ENCODE results near the gene SLC26A9.

SLC26A9 gene

DNA sequence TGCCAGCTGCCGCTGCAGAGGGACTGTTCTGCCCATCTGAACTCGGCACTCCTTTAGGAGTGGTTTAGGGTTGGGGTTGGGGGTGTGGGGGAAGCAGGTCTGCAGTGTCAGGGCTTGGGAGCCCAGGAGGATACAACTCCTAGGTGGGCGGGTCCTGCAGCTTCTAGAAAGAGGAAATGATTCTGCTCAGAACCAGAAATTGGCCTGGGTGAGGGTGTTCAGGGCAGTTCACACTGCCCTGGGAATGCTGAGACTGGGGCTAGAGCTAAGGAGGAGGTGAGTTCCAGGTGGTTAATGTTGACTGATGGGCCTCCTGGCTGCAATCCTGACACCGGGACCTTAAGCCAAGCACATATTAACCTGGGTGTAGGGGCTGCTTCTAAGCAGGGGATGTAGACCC is 4.8 kb upstream of the SLC26A9 start:
- DNase-seq, result no peak

GRCh38 chr1:205947024-205947423 is 3.8 kb upstream of the SLC26A9 start:
- DNase-seq, result no peak

- DNase-seq, result no peak
These were observed 1.8 kb upstream of the SLC26A9 start for GRCh38 chr1:205945069-205945468.

- no peak for DNase-seq
These were observed 1.3 kb upstream of the SLC26A9 start for GRCh38 chr1:205944525-205944924.

DNA sequence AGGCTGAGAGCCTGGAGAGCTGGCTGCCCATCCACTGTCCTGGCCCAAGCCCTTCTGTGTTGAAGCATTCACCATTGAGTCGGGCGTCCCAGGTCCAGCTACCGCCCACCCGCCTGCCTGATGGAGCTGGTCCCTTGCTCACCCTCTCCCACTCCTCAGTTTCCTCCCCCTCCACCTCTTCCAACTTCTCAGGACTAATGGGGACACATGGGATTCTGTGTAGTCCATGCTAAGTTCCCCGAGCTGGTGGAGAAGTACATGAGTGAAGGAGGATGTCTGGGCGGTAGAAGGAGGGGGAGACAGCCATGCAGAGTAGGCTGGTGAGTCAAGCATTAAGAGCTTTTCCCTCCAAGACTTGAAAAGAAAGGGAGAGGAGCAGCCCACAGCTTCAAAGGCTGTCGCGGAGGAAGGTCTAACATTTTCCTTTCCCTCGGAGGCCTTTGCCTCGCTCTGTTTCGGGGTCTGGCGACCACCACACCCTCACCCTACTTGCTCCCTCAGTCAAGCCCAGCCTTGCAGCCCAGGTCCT is 561 bp downstream of the SLC26A9 start:
- no peak for DNase-seq

GRCh38 chr1:205940710-205941109 is 2.5 kb downstream of the SLC26A9 start:
- DNase-seq, result no peak

DNA sequence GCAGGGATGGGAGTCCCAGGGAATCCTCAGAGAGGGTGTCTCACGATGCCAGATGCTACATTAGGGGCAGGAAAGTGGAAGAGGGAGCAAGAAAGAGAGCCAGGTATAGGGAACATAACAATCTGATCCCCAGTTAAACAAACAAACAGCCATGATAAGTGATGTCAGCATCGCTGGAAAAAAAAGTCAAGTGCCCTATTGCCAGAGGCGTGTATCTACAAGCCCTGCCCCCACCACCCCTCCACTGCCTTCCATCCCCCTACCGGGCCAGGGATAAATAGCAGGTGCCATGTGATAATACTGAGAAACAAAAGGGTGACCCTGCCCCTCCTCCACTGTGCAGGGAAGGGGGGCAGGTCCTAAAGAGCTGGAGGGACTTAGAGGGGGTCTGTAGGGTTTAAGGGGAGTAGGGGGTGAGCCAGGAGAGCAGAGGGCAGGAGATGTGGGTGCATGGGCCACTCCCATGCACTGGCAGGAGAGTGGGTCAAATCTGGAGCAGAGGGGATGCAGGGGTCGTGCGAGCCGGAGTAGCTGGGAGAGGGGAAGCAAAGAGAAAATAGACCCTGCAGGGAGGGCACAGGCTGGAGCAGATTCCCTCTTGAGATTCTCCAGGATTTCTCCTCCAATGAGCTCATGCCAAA is 3.4 kb downstream of the SLC26A9 start:
- DNase-seq, result no peak

DNA sequence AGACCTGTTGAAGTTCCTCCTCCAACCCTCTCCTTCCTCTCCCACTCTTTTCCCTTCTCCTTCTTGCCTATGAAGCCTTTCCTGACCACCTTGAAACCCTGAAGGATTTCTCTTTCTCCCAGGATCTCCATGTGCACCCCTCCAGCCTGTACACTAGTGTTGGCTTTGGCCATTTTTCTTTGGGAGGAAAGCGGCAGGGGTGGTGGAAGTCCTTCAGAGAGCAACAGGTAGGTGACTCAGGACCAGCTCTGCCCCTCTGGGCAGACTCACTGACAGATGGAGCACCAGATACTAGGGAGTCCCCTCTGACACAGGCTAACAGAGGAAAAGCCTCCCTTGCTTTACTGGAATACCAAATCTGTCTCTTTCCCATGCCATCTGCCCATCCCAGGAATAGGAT is 4.6 kb downstream of the SLC26A9 start:
- no peak for DNase-seq

DNA sequence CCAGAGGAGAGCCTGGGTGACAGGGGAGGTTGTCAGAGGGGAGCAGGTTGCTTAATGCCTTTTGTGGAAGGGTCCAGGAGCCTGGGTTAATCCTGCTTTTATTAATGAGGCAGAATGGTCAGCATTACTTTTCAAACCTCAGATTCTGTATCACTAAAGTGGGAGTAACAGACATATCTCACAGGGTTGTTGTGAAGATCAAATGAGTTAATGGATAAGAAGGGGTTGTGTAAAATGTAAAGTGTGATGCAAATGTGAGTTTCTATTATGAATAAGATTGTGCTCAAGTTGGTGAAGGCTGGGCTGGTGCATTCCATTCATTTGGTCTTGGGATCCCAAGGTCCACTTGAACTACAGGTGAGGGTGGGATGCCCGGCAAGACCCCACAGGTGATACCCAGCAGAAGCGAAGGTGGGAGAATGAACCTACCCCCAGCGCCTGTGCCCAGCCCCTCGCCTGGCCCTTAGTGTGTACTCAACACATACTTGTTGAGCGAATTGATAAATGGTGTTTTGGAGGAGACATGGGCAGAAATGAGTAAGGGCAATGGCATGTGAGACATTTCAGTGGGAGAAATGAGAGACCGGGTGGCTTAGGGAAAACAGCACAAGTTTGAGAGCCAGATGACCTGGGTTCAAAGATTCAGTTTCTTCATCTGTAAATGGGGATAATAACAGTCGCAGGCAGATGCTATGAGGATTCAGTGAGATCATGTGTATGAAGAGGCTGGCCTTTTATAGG is 6.2 kb downstream of the SLC26A9 start:
- no peak for DNase-seq

DNA sequence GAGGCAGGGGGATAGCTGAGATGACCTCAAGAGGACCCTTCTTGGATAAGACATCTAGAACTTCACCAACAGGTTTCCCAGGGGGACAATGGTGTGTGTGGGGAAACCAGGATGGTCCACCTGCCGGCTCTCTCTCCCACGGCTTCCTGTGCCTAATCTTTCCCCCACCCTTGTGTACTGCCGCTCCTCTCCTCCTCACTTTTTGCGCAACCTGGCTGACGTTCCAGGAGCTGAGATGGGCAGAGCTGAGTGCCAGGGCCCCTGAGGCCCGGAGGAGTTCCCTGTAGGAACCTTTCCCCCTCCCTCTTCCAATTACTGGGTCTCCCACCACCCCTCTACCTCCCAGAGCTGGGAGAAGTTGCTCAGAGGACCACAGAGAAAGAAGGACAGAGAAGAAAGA is 6.9 kb downstream of the SLC26A9 start:
- DNase-seq, result no peak

- no peak for DNase-seq
These were observed 7.4 kb downstream of the SLC26A9 start for GRCh38 chr1:205935869-205936268.

DNA sequence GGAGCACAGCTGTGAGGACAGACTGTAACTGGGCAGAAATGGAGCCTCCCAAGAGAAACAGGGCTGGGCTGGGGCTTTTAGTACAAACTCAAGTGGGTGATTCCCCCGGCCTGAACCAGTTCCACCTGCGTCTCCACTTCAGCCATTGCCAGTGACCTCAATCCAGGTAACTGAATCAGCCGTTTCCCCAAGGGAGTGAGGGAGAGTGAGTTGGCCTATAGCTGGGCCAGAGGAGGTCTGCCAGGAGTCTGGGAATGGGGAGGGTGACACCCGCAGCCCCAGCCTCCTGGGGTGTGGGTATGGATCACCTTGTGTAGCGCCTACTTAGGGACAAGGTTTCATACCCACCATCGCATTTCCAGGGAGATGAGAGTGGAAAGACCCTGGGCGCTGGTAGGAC is 8.5 kb downstream of the SLC26A9 start:
- no peak for DNase-seq

DNA sequence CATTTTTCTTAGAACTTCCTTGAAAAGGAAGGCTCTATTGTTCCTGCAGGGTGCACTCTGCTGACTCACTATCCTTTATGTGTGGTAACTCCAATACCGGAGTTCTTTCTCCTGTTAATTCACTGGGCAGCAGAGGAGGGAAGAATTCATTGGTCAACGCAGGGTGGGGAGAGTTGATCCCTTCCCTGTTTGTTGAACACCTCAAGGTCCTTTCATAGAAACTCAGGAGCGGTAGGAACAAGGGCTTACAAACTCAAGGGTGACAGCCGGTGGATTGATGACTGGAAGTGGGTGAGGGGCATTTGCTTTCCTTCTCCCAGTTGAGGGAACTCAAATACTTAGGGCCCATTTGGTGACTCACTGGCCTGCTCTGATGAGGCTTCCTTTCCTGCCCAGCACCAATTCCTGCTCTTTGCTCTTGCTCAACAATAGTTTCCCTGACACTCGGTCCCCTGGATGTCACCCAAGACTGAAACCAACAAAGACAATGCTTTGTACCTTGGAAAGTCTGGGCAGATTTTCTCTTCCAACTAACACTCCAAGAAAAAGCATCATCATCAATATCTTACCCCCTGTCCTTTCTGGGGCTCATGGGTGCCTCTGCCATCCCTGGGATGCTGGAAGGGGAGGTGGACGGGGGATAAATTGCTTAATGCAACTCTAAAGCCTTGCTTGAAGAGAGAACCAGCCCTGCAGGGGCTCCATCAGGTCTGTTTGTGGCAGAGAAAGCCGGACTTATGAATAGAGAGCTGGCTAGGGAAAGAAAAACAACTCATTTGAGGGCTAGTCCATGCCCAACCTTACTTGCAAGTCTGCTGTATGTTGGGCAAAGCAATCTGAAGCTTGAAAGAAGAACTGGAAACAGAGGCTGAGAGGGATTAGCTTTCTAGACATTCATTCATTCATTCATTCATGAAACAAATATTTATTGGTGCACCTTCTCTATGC is 9.3 kb downstream of the SLC26A9 start:
- no peak for DNase-seq

GRCh38 chr1:205932776-205933175 is 10.5 kb downstream of the SLC26A9 start:
- DNase-seq, result no peak

DNA sequence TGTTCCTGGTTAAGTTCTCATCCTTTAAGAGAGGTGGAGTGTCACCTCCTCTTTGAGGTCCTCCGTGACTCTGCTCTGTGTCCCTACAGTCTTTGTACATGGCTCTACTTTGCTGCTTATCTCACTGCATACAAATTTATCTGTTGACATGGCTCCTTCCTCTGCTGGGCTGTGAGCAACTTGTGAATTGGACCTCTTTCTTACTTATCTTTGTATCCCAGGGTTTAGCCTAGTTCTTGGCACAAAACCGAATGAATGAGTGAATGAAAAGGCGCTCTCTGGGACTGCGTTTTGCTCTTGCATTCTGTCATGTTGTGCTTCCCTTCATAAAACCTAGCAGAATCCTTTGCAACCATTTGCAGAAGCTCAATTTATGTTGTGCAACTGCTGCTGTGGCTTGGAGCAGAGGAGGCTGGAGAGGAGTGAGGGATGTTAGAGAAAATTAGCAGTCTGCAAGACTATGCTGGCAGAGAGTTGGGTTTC is 12.4 kb downstream of the SLC26A9 start:
- no peak for DNase-seq

DNA sequence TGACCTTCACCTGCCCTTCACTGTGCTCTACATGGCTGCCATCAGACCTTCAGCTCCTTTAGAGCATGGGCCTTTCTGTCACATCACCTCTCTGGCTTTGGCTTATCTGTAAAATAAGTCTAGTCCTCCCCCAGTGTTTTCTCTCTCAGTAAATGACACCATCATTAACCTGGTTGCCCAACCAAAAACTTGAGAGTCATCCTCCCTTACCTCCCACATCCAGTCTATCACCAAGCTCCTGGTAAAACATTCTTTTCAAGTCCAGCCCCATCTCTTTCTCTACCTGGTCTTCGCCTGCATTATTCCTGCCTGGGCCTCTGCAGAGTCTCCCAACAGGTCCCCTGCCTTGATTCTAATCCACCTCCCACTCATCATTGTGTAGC is 13.1 kb downstream of the SLC26A9 start:
- DNase-seq, result no peak

GRCh38 chr1:205929496-205930194 is 13.6 kb downstream of the SLC26A9 start:
- no peak for DNase-seq

GRCh38 chr1:205928317-205928716 is 14.9 kb downstream of the SLC26A9 start:
- DNase-seq, result no peak

DNA sequence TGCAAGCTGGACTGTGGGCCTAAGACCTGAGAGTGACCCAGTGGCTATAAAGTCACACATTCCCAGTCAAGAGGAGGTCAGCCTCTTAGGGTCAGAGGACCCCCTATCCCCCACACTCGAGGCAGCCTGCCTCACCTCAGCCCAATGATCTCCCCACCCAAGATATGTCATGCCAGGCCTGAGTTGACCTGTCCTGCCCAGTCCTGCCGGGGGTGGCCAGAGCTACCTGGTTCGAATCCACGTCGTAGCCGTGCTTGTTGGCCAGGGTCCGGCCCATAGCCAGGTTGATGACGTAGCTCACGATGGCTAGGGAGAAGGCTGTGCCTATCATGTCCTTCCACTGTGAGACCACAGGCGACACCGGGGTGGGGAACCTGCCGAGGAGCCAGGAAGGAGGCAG is 15.6 kb downstream of the SLC26A9 start:
- DNase-seq, result no peak

DNA sequence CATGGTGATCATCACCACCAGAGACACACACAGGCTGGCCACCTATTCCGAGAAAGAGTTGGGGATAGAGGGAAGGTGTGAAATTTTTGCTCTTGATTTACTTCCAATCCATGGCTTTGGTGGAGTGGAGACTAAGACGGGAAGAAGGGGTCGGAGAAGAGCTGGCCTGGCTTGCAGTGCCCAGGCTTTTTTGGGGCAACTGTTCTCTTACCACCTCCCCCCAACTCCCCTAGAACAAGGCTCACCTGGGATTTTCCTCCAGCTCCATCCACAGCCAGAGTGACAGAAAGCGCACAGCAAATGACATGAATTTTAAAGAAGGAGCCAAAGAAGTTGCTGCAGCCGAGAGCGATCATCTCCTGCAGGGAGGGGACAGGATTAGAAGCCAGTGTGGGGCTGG is 16.0 kb downstream of the SLC26A9 start:
- DNase-seq, result no peak

- DNase-seq, result no peak
These were observed 16.6 kb downstream of the SLC26A9 start for GRCh38 chr1:205926636-205927035.

DNA sequence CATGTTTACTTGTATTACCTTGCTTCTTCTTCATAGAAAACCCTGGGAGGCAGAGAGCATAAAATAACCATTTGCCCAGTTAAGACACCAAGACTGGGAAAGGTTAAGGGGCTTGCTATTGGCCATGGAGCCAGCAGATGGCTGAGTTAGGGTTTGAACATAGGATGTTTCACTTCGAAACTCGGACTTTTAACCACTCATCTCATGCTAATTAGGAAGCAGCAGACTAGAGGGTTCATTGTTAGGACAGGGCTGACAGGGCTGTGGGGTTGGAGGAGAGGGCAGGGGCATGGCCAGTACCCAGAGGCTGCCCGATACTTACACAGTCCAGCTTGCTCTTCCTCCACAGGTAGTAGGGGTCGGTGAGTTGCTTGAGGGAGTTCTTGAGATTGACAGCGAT is 17.0 kb downstream of the SLC26A9 start:
- no peak for DNase-seq

DNA sequence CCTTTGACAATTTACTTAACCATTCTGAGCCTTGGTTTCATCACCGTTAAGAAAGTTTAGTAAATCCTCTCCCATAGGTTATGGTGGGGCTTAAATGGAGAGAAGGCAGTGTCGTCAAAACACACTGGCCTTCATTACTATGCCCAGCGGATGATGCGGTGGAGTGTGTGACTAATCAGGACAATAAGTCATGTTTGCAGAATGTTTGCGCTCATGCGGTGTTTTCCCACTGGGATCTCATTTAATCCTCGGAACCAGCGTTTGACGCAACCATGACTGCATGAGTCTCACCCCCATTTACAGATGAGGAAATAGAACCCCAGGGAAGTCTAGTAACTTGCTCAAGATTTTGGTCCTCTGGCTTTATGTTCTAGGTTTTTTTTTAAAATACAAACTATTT is 17.5 kb downstream of the SLC26A9 start:
- no peak for DNase-seq
